Left colon (tissue), 2 donors: ENCODE data around the gene PROK2. TPM values are rescaled to one million over a fixed set of nuclear protein-coding genes. Genes with fewer than 3 reads are reported as not detected.

Source experiments
- ATAC-seq: fragments of 200-7000 bp; cut with Tn5 transposase; one replicate; pipeline ENCODE4 v1.9.1; 2020; ENCODE audit warnings: mild to moderate bottlenecking, moderate library complexity
- DNase-seq, 2 donors: peaks; one replicate each; pipeline ENCODE4 v3.0.0-alpha.2; 2020
- intact Hi-C, 2 donors: fragments of 100-400 bp; cut with DNase I in 1 of 2; cut with micrococcal nuclease in 1 of 2; formaldehyde crosslinking; loops; one replicate each; pipeline versions ENCODE4 v1.11.2 to v1.14.0; 2022; cut with DNase I, micrococcal nuclease
- total RNA-seq, 2 donors: library from RNA; stranded (reverse); fragmentation: NEBNext Ultra II Directional; extraction: Animal tissue kit (Norgen Biotek cat#: 25700); gene quantifications; one replicate each; pipeline ENCODE4 v1.2.1, GENCODE V29; 2021
- donor health status: DM: no; HTN: no; CAD: no.
- donor health status: DM: yes; HTN: yes; CAD: no.

PROK2 gene
- total RNA-seq, 2 donors from 2014 or later = not detected

- peak; percentile 69 for ATAC-seq
- DNase-seq = peak in 1 of 2 donors; percentile 17
- intact Hi-C loops = no loop called here
Measured at GRCh38 chr3:71753701-71754609, 31.0 kb downstream of the PROK2 start, which contains the start of gene GPR27. TSS of gene GPR27 (plus strand) at chr3:71753855. CDS start at chr3:71754050, 195 bp downstream.

GRCh38 chr3:71752831-71753700 is 31.9 kb downstream of the PROK2 start:
- no peak for DNase-seq
- no peak for ATAC-seq
- intact Hi-C loops = no loop called here

- DNase-seq (no peak), ATAC-seq (no peak)
- intact Hi-C loops = no loop called here
Measured at GRCh38 chr3:71751602-71752001, 33.3 kb downstream of the PROK2 start.

- ATAC-seq (no peak), DNase-seq (no peak)
- intact Hi-C loops = no loop called here
Measured at GRCh38 chr3:71744738-71745137, 40.2 kb downstream of the PROK2 start.

GRCh38 chr3:71742621-71743020 is 42.3 kb downstream of the PROK2 start:
- intact Hi-C loops = no loop called here
- ATAC-seq (no peak), DNase-seq (no peak)

- no peak for ATAC-seq
- no peak for DNase-seq
- intact Hi-C loops = no loop called here
Measured at GRCh38 chr3:71734881-71735280, 50.1 kb downstream of the PROK2 start.

- DNase-seq (no peak), ATAC-seq (no peak)
- intact Hi-C loops = no loop called here
Measured at GRCh38 chr3:71733319-71733718, 51.6 kb downstream of the PROK2 start.

GRCh38 chr3:71732637-71733036 is 52.3 kb downstream of the PROK2 start:
- intact Hi-C loops = no loop called here
- DNase-seq = no peak
- ATAC-seq = no peak

- ATAC-seq (no peak), DNase-seq (no peak)
- intact Hi-C loops = no loop called here
Measured at GRCh38 chr3:71728632-71729342, 56.2 kb downstream of the PROK2 start.

GRCh38 chr3:71726146-71726545 is 58.8 kb downstream of the PROK2 start:
- intact Hi-C loops = no loop called here
- ATAC-seq = no peak
- peak in 1 of 2 donors; percentile 17 for DNase-seq

GRCh38 chr3:71725271-71725991 is 59.5 kb downstream of the PROK2 start, which contains the start of gene EIF4E3:
TSS of gene EIF4E3 (minus strand) at chr3:71725402. CDS start at chr3:71725367, 35 bp downstream.
- ATAC-seq = peak; percentile 45

GRCh38 chr3:71724584-71725270 is 60.2 kb downstream of the PROK2 start:
- ATAC-seq (peak; percentile 87), DNase-seq (peak; percentile 61 to 70)
- intact Hi-C loops = no loop called here

More at GRCh38 chr3:71725271-71725991, 59.5 kb downstream of the PROK2 start, which contains the start of gene EIF4E3:
- intact Hi-C loops = no loop called here
- DNase-seq = peak; percentile 30 to 48

- ATAC-seq (no peak), DNase-seq (no peak)
- intact Hi-C loops = no loop called here
Measured at GRCh38 chr3:71724171-71724453, 60.8 kb downstream of the PROK2 start.

- DNase-seq (no peak), ATAC-seq (peak; percentile 17)
- intact Hi-C loops = no loop called here
Measured at GRCh38 chr3:71723452-71724170, 61.3 kb downstream of the PROK2 start.

GRCh38 chr3:71722693-71723092 is 62.3 kb downstream of the PROK2 start:
- DNase-seq = no peak
- ATAC-seq = no peak
- intact Hi-C loops = no loop called here
